PC-3 (cell line): Measurements from ENCODE around the gene SEMA3F. TPM values are rescaled to one million over a fixed set of nuclear protein-coding genes. Genes with fewer than 3 reads are reported as not detected.

Experiments
- ATAC-seq: fragments of 200-7000 bp; cut with Tn5 transposase; 2 replicates; pipeline ENCODE4 v1.9.1; 2020; ENCODE audit warnings: mild to moderate bottlenecking, moderate library complexity
- BruUV-seq: library from RNA; stranded (reverse); fragments of 400-500 nt; replicated peaks from 2 replicates; lab custom pipeline; 2021; lab: Mats Ljungman, UMichigan
- CTCF ChIA-PET: fragments of 300-600 bp; sonication (Branson Sonifier 250); formaldehyde crosslinking; loops from one replicate; lab custom pipeline; 2022; ENCODE audit warnings: antibody characterized with exemption; lab: Charles Lee
- POLR2A ChIA-PET: fragments of 300-600 bp; sonication (Branson Sonifier 250); formaldehyde crosslinking; loops from one replicate; lab custom pipeline; 2022; ENCODE audit warnings: antibody characterized with exemption; ENCODE audit not compliant: unreplicated experiment; lab: Charles Lee
- DNase-seq: peaks from one replicate; pipeline ENCODE4 v3.0.0-alpha.2; 2015
- H2AFZ ChIP-seq: fragments of 300-600 bp; sonication (generic); 2 replicates; pipeline ENCODE4 v1.6.0; 2016; ENCODE audit warnings: antibody characterized with exemption, low read length
- H3F3A ChIP-seq: fragments of 300-600 bp; sonication (generic); one replicate; pipeline ENCODE4 v1.6.0; 2017; ENCODE audit warnings: antibody characterized with exemption, low read length, control low read depth, mild to moderate bottlenecking; ENCODE audit not compliant: unreplicated experiment
- H3K27ac ChIP-seq: fragments of 300-600 bp; sonication (generic); 2 replicates; pipeline ENCODE4 v1.5.1; 2016; ENCODE audit warnings: mild to moderate bottlenecking, low read length
- H3K27me3 ChIP-seq: fragments of 300-600 bp; sonication (generic); 2 replicates; pipeline ENCODE4 v1.6.1; 2016; ENCODE audit warnings: low read length, mixed read lengths
- H3K36me3 ChIP-seq: fragments of 300-600 bp; sonication (generic); 2 replicates; pipeline ENCODE4 v1.6.1; 2016; ENCODE audit warnings: low read depth, mixed run types, low read length, mixed read lengths
- H3K4me1 ChIP-seq: fragments of 300-600 bp; sonication (generic); 2 replicates; pipeline ENCODE4 v1.5.1; 2016; ENCODE audit warnings: low read length; ENCODE audit not compliant: insufficient read depth
- H3K4me2 ChIP-seq: fragments of 300-600 bp; sonication (generic); 2 replicates; pipeline ENCODE4 v1.6.0; 2016; ENCODE audit warnings: low read length
- H3K4me3 ChIP-seq: fragments of 300-600 bp; sonication (generic); 2 replicates; pipeline ENCODE4 v1.5.1; 2016; ENCODE audit warnings: mild to moderate bottlenecking, low read length, mixed read lengths
- H3K79me2 ChIP-seq: fragments of 300-600 bp; sonication (generic); 2 replicates; pipeline ENCODE4 v1.6.1; 2017; ENCODE audit warnings: low read length, mixed read lengths
- H3K9ac ChIP-seq: fragments of 300-600 bp; sonication (generic); 2 replicates; pipeline ENCODE4 v1.6.0; 2016; ENCODE audit warnings: mild to moderate bottlenecking, low read length
- H3K9me2 ChIP-seq: fragments of 300-600 bp; sonication (generic); replicated peaks from 2 replicates; pipeline ENCODE4 v1.6.1; 2016; ENCODE audit warnings: mixed run types, low read length, mixed read lengths
- H3K9me3 ChIP-seq: fragments of 300-600 bp; sonication (generic); 2 replicates; pipeline ENCODE4 v1.6.1; 2016; ENCODE audit warnings: low read length, mixed read lengths
- H4K20me1 ChIP-seq: fragments of 300-600 bp; sonication (generic); 2 replicates; pipeline ENCODE4 v1.6.1; 2016; ENCODE audit warnings: low read length, mixed read lengths
- CTCF ChIP-seq: fragments of 300-600 bp; sonication (generic); conservative IDR thresholded peaks from 2 replicates; pipeline ENCODE4 v1.5.1; 2017; ENCODE audit warnings: antibody characterized with exemption, low read depth, mild to moderate bottlenecking, low read length
- EZH2 ChIP-seq: fragments of 300-600 bp; sonication (generic); IDR thresholded peaks from one replicate; pipeline ENCODE4 v1.6.1; 2017; ENCODE audit warnings: antibody characterized with exemption, mild to moderate bottlenecking, low read length; ENCODE audit not compliant: unreplicated experiment
- EZH2phosphoT487 ChIP-seq: fragments of 300-600 bp; sonication (generic); IDR thresholded peaks from 2 replicates; pipeline ENCODE4 v1.6.1; 2018; ENCODE audit warnings: mild to moderate bottlenecking, antibody characterized with exemption, low read length, borderline replicate concordance
- intact Hi-C: fragments of 100-400 bp; cut with micrococcal nuclease; formaldehyde crosslinking; loops from 2 replicates; pipeline ENCODE4 v1.9.0; 2023
- total RNA-seq: library from RNA; depleted of rRNA; stranded (reverse); fragments of >200 nt; gene quantifications from 2 replicates; pipeline ENCODE4 v1.2.3, GENCODE V29; 2014

SEMA3F gene
- total RNA-seq, 1 experiment from 2014 or later, result 50.5 TPM

DNA sequence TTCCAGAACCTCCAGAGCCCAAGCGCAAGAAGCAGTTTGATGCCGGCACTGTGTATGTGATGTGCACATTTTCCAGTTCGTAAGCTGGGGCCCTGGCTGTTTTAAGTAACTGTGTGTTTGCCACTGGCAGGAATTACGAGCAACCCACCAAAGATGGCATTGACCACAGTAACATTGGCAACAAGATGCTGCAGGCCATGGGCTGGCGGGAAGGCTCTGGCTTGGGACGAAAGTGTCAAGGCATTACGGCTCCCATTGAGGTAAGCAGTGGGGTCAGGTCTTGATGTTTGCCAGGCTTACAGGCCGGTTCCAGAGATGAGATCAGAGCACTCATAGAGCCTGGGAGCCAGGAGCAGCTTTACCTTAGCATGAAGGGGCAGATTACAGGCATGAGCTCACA, 38.0 kb upstream of the SEMA3F start:
- no peak overlapping the region for H3K27ac ChIP-seq
- H3K4me2 ChIP-seq, result no peak overlapping the region
- H3F3A ChIP-seq, result no peaks in the 10 kb centered on the region
- no peak overlapping the region for H3K9ac ChIP-seq
- H3K27me3 ChIP-seq, result no peaks in the 10 kb centered on the region
- 0 out of 2 replicates have a peak, but pooled peaks cover 13% of the 10 kb centered on the region for H4K20me1 ChIP-seq
- ATAC-seq (no peak), DNase-seq (no peak)
- no peaks in the 10 kb centered on the region for H3K4me1 ChIP-seq
- H2AFZ ChIP-seq, result no peak overlapping the region
- CTCF ChIA-PET, result no interaction called here
- POLR2A ChIA-PET, result interaction anchor here (0.6 kb wide), 1 partner anchor 11 kb away, joined by 17 read pairs; no protein-coding TSS in a partner anchor
- no peaks in the 10 kb centered on the region for H3K9me2 ChIP-seq
- intact Hi-C loops, result no loop called here
- peaks cover 70% of the 10 kb centered on the region for H3K36me3 ChIP-seq
- no peaks in the 10 kb centered on the region for H3K79me2 ChIP-seq
- BruUV-seq, result no TSS peak
- TF ChIP-seq EZH2phosphoT487 (no peak), EZH2 (no peak), CTCF (no peak)
- H3K4me3 ChIP-seq, result no peak overlapping the region
- no peaks in the 10 kb centered on the region for H3K9me3 ChIP-seq

DNA sequence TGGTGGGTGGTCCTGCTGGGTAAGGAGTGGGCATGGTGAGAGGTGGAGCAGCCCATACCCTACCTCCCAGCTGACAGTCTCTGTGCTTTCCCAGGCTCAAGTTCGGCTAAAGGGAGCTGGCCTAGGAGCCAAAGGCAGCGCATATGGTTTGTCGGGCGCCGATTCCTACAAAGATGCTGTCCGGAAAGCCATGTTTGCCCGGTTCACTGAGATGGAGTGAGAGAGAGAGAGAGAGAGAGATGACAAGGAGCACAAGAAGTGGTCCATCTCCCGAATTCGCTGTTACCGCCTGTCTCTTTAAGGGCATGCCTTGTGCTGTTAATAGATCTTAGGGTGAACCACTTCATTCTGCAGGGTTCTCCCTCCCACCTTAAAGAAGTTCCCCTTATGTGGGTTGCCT, 36.9 kb upstream of the SEMA3F start:
- POLR2A ChIA-PET, result no interaction called here
- H4K20me1 ChIP-seq, result 0 out of 2 replicates have a peak, but pooled peaks cover 9% of the 10 kb centered on the region

More for the DNA sequence above, 36.9 kb upstream of the SEMA3F start:
- TF ChIP-seq CTCF (no peak), EZH2phosphoT487 (no peak), EZH2 (no peak)
- no peak overlapping the region for H3K4me3 ChIP-seq
- H3K9me3 ChIP-seq, result no peaks in the 10 kb centered on the region
- no peaks in the 10 kb centered on the region for H3K79me2 ChIP-seq
- BruUV-seq, result no TSS peak
- no peaks in the 10 kb centered on the region for H3K4me1 ChIP-seq
- CTCF ChIA-PET, result no interaction called here
- no peak overlapping the region for H3K9ac ChIP-seq
- H3F3A ChIP-seq, result no peaks in the 10 kb centered on the region
- no peak overlapping the region for H2AFZ ChIP-seq
- H3K27me3 ChIP-seq, result no peaks in the 10 kb centered on the region
- no peak overlapping the region for H3K4me2 ChIP-seq
- no peak for ATAC-seq
- intact Hi-C loops, result no loop called here
- peaks cover 60% of the 10 kb centered on the region for H3K36me3 ChIP-seq
- no peak for DNase-seq
- no peaks in the 10 kb centered on the region for H3K9me2 ChIP-seq
- no peak overlapping the region for H3K27ac ChIP-seq
